Parathyroid adenoma (tissue), 2 donors: ENCODE data around the gene IL1RAPL1.

Source experiments
- H2AFZ ChIP-seq: fragments of 300-600 bp; sonication (generic); one replicate; pipeline ENCODE4 v1.7.0; 2017; ENCODE audit warnings: antibody characterized with exemption, mild to moderate bottlenecking
- H3K27ac ChIP-seq: fragments of 300-600 bp; sonication (generic); one replicate; pipeline ENCODE4 v1.7.0; 2017
- H3K27me3 ChIP-seq: fragments of 300-600 bp; sonication (generic); one replicate; pipeline ENCODE4 v1.7.0; 2017; ENCODE audit warnings: low read length; ENCODE audit not compliant: control insufficient read depth, insufficient read depth
- H3K36me3 ChIP-seq: fragments of 300-600 bp; sonication (generic); one replicate; pipeline ENCODE4 v1.7.0; 2017; ENCODE audit warnings: low read length; ENCODE audit not compliant: control insufficient read depth, insufficient read depth
- H3K4me1 ChIP-seq: fragments of 300-600 bp; sonication (generic); one replicate; pipeline ENCODE4 v1.7.0; 2017; ENCODE audit warnings: control low read depth
- H3K4me2 ChIP-seq: fragments of 300-600 bp; sonication (generic); one replicate; pipeline ENCODE4 v1.7.0; 2017; ENCODE audit warnings: low read length
- H3K4me3 ChIP-seq: fragments of 300-600 bp; sonication (generic); one replicate; pipeline ENCODE4 v1.7.0; 2017; ENCODE audit warnings: low read depth, low read length
- H3K79me2 ChIP-seq: fragments of 300-600 bp; sonication (generic); one replicate; pipeline ENCODE4 v1.7.0; 2017; ENCODE audit warnings: control low read depth
- H3K9ac ChIP-seq: fragments of 300-600 bp; sonication (generic); one replicate; pipeline ENCODE4 v1.7.0; 2017; ENCODE audit warnings: mild to moderate bottlenecking
- H3K9me3 ChIP-seq: fragments of 300-600 bp; sonication (generic); one replicate; pipeline ENCODE4 v1.7.0; 2017; ENCODE audit warnings: low read length; ENCODE audit not compliant: control insufficient read depth
- CTCF ChIP-seq: fragments of 300-600 bp; sonication (generic); IDR thresholded peaks from one replicate; pipeline ENCODE4 v1.7.0; 2017; ENCODE audit warnings: antibody characterized with exemption, mild to moderate bottlenecking
- donor health status: primary hyperparathyroidism.

Gene IL1RAPL1

GRCh38 chrX:29043746-29044145 lies 456.5 kb downstream of the IL1RAPL1 start:
- H3K4me1 ChIP-seq: no peaks in the 10 kb centered on the region
- H3K9ac ChIP-seq: no peak overlapping the region
- no peaks in the 10 kb centered on the region for H3K36me3 ChIP-seq
- no peak overlapping the region for H3K27ac ChIP-seq
- H2AFZ ChIP-seq: no peak overlapping the region
- no peak for TF ChIP-seq CTCF
- H3K79me2 ChIP-seq: no peaks in the 10 kb centered on the region
- H3K4me2 ChIP-seq: no peak overlapping the region
- no peak overlapping the region for H3K4me3 ChIP-seq
- H3K27me3 ChIP-seq: no peaks in the 10 kb centered on the region
- no peaks in the 10 kb centered on the region for H3K9me3 ChIP-seq

DNA sequence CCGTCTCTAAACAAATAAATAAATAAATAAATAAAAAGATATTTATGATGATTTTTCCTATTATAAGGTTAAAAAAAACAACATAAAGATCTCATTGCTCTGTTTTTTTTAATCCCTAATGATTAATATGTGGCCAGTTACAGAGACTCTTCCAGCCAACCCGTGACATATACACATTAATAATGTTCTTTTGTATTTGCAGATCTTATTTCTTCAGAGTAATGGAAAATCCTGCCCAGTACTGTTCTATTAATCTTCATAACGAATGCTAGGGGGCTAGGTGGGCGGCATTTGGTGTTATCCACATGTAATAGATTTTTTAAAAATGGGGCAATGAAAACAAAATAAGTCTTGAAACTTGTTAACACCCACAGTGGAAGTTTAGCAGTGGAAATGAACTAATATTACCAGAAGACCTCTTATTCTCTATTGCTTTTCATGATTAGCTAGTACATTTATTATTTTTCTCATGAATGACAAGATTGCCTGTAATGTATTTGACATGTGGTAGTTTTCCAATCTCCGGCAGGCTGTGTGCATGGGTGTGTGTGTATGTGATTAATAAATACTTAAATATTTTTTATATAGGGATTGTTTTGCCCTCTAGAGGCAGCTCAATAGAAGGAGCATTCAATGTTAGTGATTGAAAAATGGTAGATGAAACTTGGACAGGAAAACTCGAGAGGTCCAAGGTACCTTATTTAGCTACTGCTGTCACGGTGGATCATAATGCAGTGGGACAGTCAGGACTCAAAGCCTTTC lies 457.4 kb downstream of the IL1RAPL1 start:
- H3K4me1 ChIP-seq: no peaks in the 10 kb centered on the region
- H2AFZ ChIP-seq: no peak overlapping the region
- H3K4me3 ChIP-seq: no peak overlapping the region
- no peak overlapping the region for H3K9ac ChIP-seq
- no peaks in the 10 kb centered on the region for H3K9me3 ChIP-seq
- no peak overlapping the region for H3K27ac ChIP-seq
- H3K79me2 ChIP-seq: no peaks in the 10 kb centered on the region
- H3K27me3 ChIP-seq: no peaks in the 10 kb centered on the region
- H3K36me3 ChIP-seq: no peaks in the 10 kb centered on the region
- TF ChIP-seq CTCF: no peak
- H3K4me2 ChIP-seq: no peak overlapping the region

DNA sequence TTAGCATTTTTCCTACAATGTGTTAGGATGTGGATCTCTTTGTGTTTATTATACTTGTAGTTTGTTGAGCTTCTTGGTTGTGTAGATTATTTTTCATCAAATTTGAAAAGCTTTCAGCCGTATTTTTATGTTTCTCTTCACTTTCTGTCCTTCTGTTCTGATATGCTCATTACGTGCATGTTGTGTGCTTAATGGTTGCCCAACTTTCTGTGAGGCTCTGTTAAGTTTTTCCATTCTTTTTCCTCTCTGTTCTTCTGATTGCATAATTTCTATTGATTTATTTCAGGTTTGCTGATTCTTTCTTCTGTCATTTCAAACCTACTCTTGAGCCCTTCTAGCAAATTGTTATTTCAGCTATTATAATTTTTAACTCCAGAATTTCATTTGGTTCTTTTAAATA lies 478.2 kb downstream of the IL1RAPL1 start:
- no peak for TF ChIP-seq CTCF
- Histone ChIP-seq H3K79me2 (no peaks in the 10 kb centered on the region), H3K36me3 (no peaks in the 10 kb centered on the region), H3K4me1 (no peaks in the 10 kb centered on the region), H3K27me3 (no peaks in the 10 kb centered on the region), H2AFZ (no peak overlapping the region), H3K9me3 (no peaks in the 10 kb centered on the region), H3K4me3 (no peak overlapping the region), H3K27ac (no peak overlapping the region), H3K4me2 (no peak overlapping the region), H3K9ac (no peak overlapping the region)

- Histone ChIP-seq H3K9ac (no peak overlapping the region), H2AFZ (no peak overlapping the region), H3K9me3 (no peaks in the 10 kb centered on the region), H3K4me2 (no peak overlapping the region), H3K27ac (no peak overlapping the region), H3K79me2 (no peaks in the 10 kb centered on the region), H3K4me3 (no peak overlapping the region), H3K4me1 (no peaks in the 10 kb centered on the region), H3K36me3 (no peaks in the 10 kb centered on the region), H3K27me3 (no peaks in the 10 kb centered on the region)
- TF ChIP-seq CTCF: no peak
Observed at GRCh38 chrX:29066516-29066915, 479.3 kb downstream of the IL1RAPL1 start.

DNA sequence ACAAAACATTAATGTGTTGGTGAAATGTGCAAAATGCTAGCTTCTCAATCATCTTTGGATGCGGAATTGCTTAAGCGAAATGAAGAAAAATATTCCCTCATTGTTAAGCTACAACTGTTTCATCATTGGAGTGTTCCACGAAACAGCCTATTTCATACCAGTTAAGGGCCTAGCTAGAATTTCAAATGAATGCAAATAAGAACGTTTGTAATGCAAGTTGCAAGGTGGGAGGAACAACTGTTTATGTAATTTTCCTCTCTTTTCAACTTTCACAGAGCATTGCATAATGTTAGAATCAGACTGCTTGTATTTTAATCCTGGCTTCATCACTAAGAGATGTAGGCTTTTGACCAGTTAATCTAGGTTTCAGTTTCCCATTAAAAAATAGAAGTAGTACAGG lies 480.1 kb downstream of the IL1RAPL1 start:
- Histone ChIP-seq H3K4me3 (no peak overlapping the region), H3K27me3 (no peaks in the 10 kb centered on the region), H3K4me1 (no peaks in the 10 kb centered on the region)

More for the DNA sequence above, 480.1 kb downstream of the IL1RAPL1 start:
- Histone ChIP-seq H3K9me3 (no peaks in the 10 kb centered on the region), H3K9ac (no peak overlapping the region), H3K79me2 (no peaks in the 10 kb centered on the region), H3K4me2 (no peak overlapping the region), H2AFZ (no peak overlapping the region), H3K36me3 (no peaks in the 10 kb centered on the region), H3K27ac (no peak overlapping the region)
- no peak for TF ChIP-seq CTCF
